Stimulated activated CD4-positive, alpha-beta T cell treated with anti-CD3 and anti-CD28 coated beads, Interleukin-12 subunit alpha, Interleukin-12 subunit beta, amount 100 ng/mL, for 48 hours (primary cell): ENCODE data around the gene KANK2.
"Not testable (repeated sequence)": the region's sequence is repeated elsewhere in the genome, so short reads cannot be mapped to it uniquely, and the experiment has no call there.

Source experiments
- DNase-seq, 3 donors: peaks; one replicate each; pipeline ENCODE4 v3.0.0-alpha.2; 2020; ENCODE audit warnings: low read depth in 2 of 3, low spot score in 1 of 3

The KANK2 gene

DNA sequence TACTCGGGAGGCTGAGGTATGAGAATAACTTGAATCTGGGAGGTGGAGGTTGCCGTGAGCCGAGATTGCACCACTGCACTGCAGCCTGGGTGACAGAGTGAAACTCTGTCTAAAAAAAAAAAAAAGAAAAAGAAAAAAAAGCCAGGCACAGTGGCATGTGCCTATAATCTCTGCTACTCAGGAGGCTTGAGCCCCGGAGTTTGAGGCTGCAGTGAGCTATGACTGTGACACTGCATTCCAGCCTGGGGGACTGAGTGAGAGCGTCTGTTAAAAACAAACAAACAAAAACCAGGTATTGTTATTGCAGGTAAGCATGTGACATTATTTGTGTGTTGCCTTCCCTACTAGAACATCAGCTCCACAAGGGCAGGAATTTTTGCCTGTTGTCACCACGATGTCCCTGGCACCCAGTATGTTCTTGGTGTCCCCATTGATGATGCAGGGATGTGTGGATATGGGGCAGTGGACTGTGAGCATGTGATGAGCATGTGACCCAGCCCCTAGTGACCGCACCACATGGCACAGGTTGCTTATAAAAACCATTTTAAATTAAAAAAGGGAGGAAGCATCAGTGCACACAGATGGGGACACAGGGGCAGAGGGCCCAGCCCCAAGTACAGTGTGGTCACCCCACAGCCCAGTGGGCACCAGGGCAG lies 1.6 kb upstream of the KANK2 start:
- no peak for DNase-seq

DNA sequence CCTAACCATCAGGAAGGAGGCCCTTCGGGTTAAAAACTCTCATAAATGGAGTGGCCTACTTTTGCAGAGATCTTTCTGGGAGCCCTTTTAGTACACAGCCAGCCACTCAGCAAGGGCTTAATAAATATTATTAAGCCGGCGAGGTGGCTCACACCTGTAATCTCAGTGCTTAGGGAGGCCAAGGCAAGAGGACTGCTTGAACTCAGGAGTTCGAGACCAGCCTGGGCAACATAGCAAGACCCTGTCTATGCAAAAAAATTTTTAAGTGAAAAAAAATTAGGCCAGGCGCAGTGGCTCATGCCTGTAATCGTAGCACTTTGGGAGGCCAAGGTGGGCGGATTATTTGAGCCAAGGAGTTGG lies 810 bp upstream of the KANK2 start:
- DNase-seq = no peak

DNA sequence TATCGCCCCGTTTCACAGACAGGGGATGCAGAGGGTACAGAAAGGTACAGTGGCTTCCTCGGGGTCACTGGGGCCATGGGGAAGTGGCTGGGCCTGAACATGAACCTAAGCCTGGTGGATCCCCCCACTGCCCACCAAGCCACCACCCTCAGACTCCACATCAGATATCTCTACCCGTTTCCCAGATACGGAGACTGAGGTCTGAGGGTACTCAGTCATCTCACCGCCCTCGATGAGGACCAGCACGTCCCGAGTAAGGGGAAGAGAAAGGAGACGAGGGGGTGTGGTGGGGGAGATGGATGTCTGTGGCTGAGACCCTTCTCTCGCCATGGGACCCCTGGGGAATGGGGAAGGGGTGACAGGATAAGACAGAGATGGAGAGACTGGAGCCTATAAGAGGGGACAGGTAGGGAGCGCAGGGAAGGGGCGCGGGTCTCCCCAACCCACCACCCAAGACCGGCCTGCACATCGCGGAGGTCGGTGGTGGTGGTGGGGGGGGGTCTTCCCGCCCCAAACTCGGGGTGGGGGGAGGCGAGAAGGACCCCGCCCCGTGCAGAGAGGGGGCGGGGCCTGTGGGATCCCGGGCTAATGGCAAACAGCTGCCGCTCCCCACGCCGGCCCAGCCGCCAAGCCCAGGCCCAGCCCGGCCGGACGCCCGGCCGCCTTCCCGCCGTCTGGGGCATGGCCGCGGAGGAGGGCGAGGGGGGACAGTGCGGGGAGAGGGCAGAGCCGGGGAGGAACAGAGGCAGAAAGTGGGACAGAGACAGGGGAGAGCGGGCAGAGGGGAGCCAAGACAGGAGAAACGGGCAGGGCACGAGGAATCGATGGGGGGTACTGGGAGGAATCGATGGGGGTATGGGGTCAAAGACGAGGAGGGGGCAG lies 698 bp downstream of the KANK2 start:
- DNase-seq = no peak

GRCh38 chr19:11195681-11196080 lies 1.7 kb downstream of the KANK2 start:
- DNase-seq = no peak

DNA sequence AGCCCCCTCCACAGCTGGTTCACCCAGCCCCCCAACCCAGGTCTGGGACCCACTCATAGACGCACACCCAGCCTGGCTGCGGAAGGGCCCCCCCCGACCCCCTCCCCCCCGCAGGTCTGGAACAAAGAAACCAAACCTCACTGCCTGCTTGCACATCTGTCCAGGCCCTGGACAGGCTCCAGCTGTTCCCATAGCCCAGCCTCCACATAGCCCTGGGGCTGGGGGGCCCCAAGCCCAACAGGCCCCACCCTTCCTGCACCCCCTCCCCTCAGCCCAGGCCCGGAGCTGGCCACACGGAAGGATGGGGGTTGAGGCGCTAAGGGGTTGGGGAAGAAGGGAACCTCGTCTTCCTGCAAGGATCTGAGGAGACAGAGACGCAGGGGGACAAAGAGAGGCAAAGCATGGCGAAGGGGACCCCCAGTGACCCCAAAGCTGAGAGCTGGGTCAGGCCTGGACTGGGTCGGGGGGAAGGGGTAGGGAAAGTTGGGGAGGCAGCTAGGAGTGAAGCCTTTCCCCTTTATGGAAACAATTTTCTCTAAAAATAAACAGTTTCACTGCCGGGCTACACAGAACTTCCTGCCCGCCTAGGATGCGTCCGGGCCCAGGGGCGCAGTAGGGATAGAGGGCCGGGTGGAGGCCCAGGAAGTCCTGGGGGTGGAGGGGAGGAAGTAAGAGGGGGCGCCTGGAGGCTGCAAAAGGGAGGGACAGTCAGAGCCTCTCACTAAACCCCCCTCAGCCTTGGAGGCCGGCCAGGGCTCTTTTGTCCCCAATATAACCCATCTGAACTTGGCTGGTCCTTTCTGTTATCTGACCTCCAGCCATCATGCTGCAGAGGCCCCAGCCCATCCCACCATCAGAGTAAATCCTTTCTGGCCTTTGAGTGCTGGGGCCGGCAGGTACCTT lies 2.4 kb downstream of the KANK2 start:
- no peak for DNase-seq

DNA sequence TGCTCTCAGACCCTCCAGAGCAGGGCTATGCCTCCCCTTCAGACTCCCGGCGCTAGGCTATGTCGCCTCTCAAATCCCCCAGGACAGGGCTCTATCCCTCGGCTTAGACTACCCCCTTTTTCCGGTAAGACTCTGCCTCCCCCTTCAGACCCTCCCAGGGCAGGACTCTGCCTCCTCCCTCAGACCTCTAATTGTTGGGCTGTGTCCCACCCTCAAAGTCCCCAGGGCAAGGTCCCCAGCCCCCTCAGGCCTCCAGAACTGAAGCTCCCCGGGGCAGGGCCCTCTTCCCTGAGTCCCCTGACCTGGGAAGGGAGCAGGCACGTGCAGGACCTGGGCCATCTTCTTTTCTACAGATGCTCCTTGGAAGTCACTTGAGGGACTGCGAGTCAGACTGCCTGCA lies 3.2 kb downstream of the KANK2 start:
- DNase-seq = no peak

DNA sequence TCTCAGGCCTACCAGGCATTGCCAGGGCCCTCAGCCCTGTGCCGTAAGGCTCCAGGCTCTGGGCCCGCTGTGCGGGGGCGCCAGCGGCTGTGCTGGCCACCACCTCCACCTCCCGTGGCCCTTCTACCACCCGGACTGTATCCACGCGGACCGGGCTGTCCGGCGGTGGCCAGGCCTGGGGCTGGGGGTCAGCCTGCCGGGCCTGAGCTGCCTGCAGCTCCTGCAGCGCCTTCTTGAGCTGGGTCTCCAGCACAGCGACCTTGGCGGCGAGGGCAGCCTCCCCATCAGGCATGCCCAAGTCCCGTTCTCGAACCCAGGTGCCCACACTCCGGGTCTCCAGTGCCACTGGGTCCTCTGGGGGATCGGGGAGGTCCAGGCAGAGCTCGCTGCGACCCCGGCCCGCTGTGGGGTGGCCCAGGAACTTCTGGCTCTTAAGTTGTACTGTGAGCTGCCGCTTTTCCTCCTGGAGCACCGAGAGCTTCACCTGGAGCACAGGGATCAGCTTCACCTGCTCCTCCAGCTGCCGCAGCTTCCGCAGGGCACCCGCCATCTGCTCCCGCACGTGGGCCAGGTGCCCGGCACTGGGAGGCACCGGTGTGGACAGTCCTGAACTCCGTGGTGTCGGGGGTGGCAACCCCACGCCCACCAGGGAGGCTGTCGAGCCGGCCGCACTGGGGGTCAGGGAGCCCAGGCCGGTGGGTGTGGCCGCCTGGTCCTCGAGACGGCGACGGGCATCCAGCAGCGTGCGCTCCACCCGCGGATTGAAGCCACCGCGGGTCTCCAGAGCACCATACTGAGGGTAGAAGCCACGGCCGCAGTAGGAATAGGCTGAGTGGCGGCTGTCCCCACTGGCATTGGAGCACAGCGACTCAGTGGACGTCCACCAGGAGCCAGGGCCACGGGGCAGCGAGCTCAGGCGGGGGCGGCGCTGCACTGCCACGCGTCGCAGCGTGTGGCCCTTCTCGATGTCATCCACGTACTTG lies 4.1 kb downstream of the KANK2 start:
- DNase-seq = no peak

DNA sequence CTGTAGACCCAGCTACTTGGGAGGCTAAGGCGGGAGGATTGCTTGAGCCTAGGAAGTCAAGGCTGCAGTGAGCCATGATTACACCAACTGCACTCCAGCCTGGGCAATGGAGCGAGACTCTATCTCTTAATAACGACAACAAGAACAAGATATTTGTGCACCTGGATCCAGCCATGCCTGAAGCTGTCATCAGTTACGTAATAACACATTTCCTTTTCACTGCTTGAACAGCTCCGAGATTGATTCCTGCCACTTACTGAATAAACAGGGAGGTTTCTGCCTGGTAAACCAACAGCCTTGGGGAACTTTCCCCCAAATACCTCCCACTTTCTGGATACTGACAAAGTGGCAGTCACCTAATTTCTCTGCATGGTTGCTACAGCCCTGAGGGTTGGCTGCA lies 5.4 kb downstream of the KANK2 start:
- no peak for DNase-seq

GRCh38 chr19:11191273-11191755 lies 6.0 kb downstream of the KANK2 start:
- no peak for DNase-seq

GRCh38 chr19:11190501-11190900 lies 6.8 kb downstream of the KANK2 start:
- DNase-seq = no peak

- DNase-seq = no peak
Measured at GRCh38 chr19:11187441-11187840, 9.9 kb downstream of the KANK2 start.

GRCh38 chr19:11182994-11183393 lies 14.4 kb downstream of the KANK2 start:
- DNase-seq = no peak

- DNase-seq = no peak
Measured at GRCh38 chr19:11181488-11181887, 15.9 kb downstream of the KANK2 start.

GRCh38 chr19:11180975-11181374 lies 16.4 kb downstream of the KANK2 start:
- DNase-seq = not testable (repeated sequence)

DNA sequence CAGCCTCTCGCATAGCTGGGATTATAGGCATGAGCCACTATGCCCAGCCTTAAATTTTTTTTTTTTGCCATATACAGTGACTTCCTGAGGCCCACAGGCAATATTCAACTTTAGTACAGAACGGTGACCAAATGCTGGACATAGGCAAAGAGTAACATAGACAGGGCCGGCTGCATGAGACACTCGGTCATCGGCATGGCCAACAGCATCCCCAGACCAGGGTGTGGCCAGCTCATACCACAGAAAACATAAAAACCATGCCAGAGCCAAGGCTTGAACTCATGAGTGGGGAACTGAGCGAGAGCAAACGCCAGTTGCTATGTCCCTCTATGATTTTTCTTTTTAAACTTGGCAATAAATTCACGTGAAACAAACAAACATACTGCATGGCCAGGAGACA lies 17.0 kb downstream of the KANK2 start:
- no peak for DNase-seq

- DNase-seq = no peak
Measured at GRCh38 chr19:11179716-11180297, 17.5 kb downstream of the KANK2 start.

DNA sequence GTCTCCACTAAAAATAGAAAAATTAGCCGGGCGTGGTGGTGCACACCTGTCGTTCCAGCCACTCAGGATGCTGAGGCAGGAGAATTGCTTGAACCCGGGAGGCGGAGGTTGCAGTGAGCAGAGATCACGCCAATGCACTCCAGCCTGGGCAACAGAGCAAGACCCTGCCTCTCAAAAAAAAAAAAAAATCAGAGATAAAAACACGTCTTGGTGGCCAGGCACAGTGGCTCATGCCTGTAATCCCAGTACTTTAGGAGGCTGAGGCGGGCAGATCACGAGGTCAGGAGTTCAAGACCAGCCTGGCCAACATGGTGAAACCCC lies 18.2 kb downstream of the KANK2 start:
- DNase-seq = not testable (repeated sequence)

- no peak for DNase-seq
Measured at GRCh38 chr19:11177592-11177991, 19.8 kb downstream of the KANK2 start.

- DNase-seq = no peak
Measured at GRCh38 chr19:11176466-11177193, 20.7 kb downstream of the KANK2 start.
